Adipocyte (in vitro differentiated cells): ENCODE results near the gene ACAD11.

Experiments
- DNase-seq: peaks from one replicate; pipeline ENCODE4 v3.0.0-alpha.2; 2015; ENCODE audit warnings: low read depth
- H3K27me3 ChIP-seq: replicated peaks from 2 replicates; pipeline ENCODE4 v1.7.0; 2013; ENCODE audit warnings: mild to moderate bottlenecking, low read length, moderate library complexity; ENCODE audit not compliant: control insufficient read depth, insufficient read depth
- H3K36me3 ChIP-seq: 2 replicates; pipeline ENCODE4 v1.7.0; 2013; ENCODE audit warnings: low read length, mild to moderate bottlenecking, moderate library complexity; ENCODE audit not compliant: control insufficient read depth, insufficient read depth, severe bottlenecking
- H3K4me1 ChIP-seq: 2 replicates; pipeline ENCODE4 v1.7.0; 2013; ENCODE audit warnings: mild to moderate bottlenecking, low read length, moderate library complexity; ENCODE audit not compliant: control insufficient read depth, insufficient read depth
- H3K4me3 ChIP-seq: 2 replicates; pipeline ENCODE4 v1.7.0; 2013; ENCODE audit warnings: mild to moderate bottlenecking, low read length, moderate library complexity
- H3K9ac ChIP-seq: 2 replicates; pipeline ENCODE4 v1.7.0; 2013; ENCODE audit warnings: mild to moderate bottlenecking, low read length, moderate library complexity
- H3K9me3 ChIP-seq: 2 replicates; pipeline ENCODE4 v1.7.0; 2013; ENCODE audit warnings: mild to moderate bottlenecking, low read length, moderate library complexity; ENCODE audit not compliant: control insufficient read depth

ACAD11 gene, protein sequence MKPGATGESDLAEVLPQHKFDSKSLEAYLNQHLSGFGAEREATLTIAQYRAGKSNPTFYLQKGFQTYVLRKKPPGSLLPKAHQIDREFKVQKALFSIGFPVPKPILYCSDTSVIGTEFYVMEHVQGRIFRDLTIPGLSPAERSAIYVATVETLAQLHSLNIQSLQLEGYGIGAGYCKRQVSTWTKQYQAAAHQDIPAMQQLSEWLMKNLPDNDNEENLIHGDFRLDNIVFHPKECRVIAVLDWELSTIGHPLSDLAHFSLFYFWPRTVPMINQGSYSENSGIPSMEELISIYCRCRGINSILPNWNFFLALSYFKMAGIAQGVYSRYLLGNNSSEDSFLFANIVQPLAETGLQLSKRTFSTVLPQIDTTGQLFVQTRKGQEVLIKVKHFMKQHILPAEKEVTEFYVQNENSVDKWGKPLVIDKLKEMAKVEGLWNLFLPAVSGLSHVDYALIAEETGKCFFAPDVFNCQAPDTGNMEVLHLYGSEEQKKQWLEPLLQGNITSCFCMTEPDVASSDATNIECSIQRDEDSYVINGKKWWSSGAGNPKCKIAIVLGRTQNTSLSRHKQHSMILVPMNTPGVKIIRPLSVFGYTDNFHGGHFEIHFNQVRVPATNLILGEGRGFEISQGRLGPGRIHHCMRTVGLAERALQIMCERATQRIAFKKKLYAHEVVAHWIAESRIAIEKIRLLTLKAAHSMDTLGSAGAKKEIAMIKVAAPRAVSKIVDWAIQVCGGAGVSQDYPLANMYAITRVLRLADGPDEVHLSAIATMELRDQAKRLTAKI

GRCh38 chr3:132659365-132660051, at the start of gene ACAD11:
Gene ACAD11, minus strand, starts transcription at chr3:132659809. Its CDS starts 58 bp downstream, at chr3:132659751.
- H3K4me1 ChIP-seq = peaks cover 35% of the 10 kb centered on the region
- DNase-seq = peak; percentile 94
- H3K4me3 ChIP-seq = peak within 1 kb of the TSS; percentile 91
- H3K9ac ChIP-seq = peak within 1 kb of the TSS; percentile 91
- no peaks in the 10 kb centered on the region for H3K27me3 ChIP-seq
- peaks cover 6% of the 10 kb centered on the region for H3K36me3 ChIP-seq
- H3K9me3 ChIP-seq = no peaks in the 10 kb centered on the region

GRCh38 chr3:132703733-132704132, 44.1 kb upstream of the ACAD11 start:
- Histone ChIP-seq H3K4me3 (no peak overlapping the region), H3K4me1 (no peaks in the 10 kb centered on the region), H3K9me3 (no peaks in the 10 kb centered on the region), H3K9ac (no peak overlapping the region), H3K36me3 (peaks cover 91% of the 10 kb centered on the region), H3K27me3 (no peaks in the 10 kb centered on the region)
- DNase-seq = no peak

GRCh38 chr3:132695422-132695821, 35.8 kb upstream of the ACAD11 start:
- DNase-seq = no peak
- H3K4me3 ChIP-seq = no peak overlapping the region
- no peaks in the 10 kb centered on the region for H3K27me3 ChIP-seq
- H3K36me3 ChIP-seq = peaks cover 95% of the 10 kb centered on the region
- no peak overlapping the region for H3K9ac ChIP-seq
- H3K9me3 ChIP-seq = no peaks in the 10 kb centered on the region
- no peaks in the 10 kb centered on the region for H3K4me1 ChIP-seq

DNA sequence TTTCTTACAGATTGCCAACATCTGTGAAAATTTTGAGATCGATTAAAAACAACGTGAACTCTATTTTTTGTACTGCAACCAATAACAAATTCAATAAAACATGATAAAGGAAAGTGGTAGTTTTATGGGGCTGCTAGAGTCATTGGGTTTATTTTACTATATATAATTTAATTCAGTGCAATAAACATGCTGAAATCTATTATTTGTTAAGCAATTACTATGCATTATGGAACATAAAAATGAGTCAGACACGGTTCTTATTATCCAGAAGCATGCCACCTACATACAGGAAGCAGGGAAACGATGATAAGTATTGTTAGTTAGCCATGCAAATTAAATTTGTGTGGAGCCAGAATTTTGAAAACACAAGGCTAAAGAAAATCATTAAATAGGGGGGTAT, 35.4 kb upstream of the ACAD11 start:
- H3K36me3 ChIP-seq = peaks cover 95% of the 10 kb centered on the region
- H3K27me3 ChIP-seq = no peaks in the 10 kb centered on the region
- H3K9ac ChIP-seq = no peak overlapping the region
- H3K9me3 ChIP-seq = no peaks in the 10 kb centered on the region
- no peak overlapping the region for H3K4me3 ChIP-seq
- H3K4me1 ChIP-seq = no peaks in the 10 kb centered on the region
- no peak for DNase-seq

DNA sequence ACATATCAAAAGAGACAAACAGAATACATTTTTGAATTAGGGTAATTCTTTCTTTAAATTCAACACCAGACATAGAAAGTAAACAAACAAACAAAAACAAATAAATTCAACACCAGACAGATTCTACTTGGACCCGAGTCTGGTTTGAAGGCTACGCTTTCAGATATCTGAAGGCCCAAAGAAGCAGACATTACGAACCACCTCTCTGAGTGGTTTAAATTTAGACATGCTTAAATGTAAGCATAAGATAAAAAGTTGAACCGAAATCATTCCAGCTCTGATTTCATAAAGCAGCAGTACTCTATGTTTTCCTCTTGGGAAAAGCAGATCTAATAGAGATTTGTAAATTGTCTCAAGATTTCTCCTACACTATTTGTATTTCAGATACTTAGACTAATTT, 30.4 kb upstream of the ACAD11 start:
- H3K9ac ChIP-seq = no peak overlapping the region
- no peaks in the 10 kb centered on the region for H3K4me1 ChIP-seq
- H3K9me3 ChIP-seq = no peaks in the 10 kb centered on the region
- H3K4me3 ChIP-seq = no peak overlapping the region
- H3K27me3 ChIP-seq = no peaks in the 10 kb centered on the region
- peaks cover 94% of the 10 kb centered on the region for H3K36me3 ChIP-seq
- no peak for DNase-seq

GRCh38 chr3:132682201-132682600, 22.6 kb upstream of the ACAD11 start:
- Histone ChIP-seq H3K27me3 (no peaks in the 10 kb centered on the region), H3K4me1 (peaks cover 6% of the 10 kb centered on the region), H3K4me3 (no peak overlapping the region), H3K9ac (no peak overlapping the region), H3K36me3 (peaks cover 78% of the 10 kb centered on the region), H3K9me3 (no peaks in the 10 kb centered on the region)
- peak; percentile 50 for DNase-seq

- no peak overlapping the region for H3K4me3 ChIP-seq
- H3K36me3 ChIP-seq = peaks cover 80% of the 10 kb centered on the region
- no peak overlapping the region for H3K9ac ChIP-seq
- no peaks in the 10 kb centered on the region for H3K9me3 ChIP-seq
- H3K27me3 ChIP-seq = no peaks in the 10 kb centered on the region
- no peak for DNase-seq
- H3K4me1 ChIP-seq = peaks cover 6% of the 10 kb centered on the region
These were observed 21.8 kb upstream of the ACAD11 start for GRCh38 chr3:132681421-132681820.

GRCh38 chr3:132679911-132680310, 20.3 kb upstream of the ACAD11 start:
- H3K4me1 ChIP-seq = peaks cover 6% of the 10 kb centered on the region
- H3K36me3 ChIP-seq = peaks cover 83% of the 10 kb centered on the region
- H3K4me3 ChIP-seq = no peak overlapping the region
- no peak for DNase-seq
- H3K27me3 ChIP-seq = no peaks in the 10 kb centered on the region
- no peak overlapping the region for H3K9ac ChIP-seq
- H3K9me3 ChIP-seq = no peaks in the 10 kb centered on the region

DNA sequence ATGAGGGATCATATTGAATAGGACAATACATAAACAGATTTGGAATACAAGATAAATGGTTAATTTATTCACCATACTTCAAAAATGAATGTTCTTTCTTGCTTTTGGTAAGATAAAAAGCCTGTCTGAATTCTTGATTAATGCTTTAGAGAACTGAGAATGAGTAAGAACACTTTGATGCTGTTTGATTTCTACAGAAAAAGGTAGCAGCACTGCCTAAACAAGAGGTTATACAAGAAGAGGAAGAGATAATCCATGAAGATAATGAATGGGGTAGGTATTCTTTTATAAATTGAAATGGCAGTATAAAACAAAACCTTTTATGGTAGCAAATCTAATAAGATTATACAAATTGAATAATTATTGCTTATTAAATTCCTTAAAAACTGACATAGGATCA, 15.8 kb upstream of the ACAD11 start:
- no peak overlapping the region for H3K9ac ChIP-seq
- no peaks in the 10 kb centered on the region for H3K27me3 ChIP-seq
- peaks cover 6% of the 10 kb centered on the region for H3K4me1 ChIP-seq
- no peak for DNase-seq
- no peaks in the 10 kb centered on the region for H3K9me3 ChIP-seq
- peaks cover 91% of the 10 kb centered on the region for H3K36me3 ChIP-seq
- H3K4me3 ChIP-seq = no peak overlapping the region

GRCh38 chr3:132669256-132669777, 9.7 kb upstream of the ACAD11 start:
- Histone ChIP-seq H3K4me3 (no peak overlapping the region), H3K27me3 (no peaks in the 10 kb centered on the region), H3K4me1 (peaks cover 7% of the 10 kb centered on the region), H3K9me3 (no peaks in the 10 kb centered on the region), H3K9ac (no peak overlapping the region), H3K36me3 (peaks cover 68% of the 10 kb centered on the region)
- no peak for DNase-seq

- no peak overlapping the region for H3K4me3 ChIP-seq
- H3K36me3 ChIP-seq = peaks cover 34% of the 10 kb centered on the region
- no peaks in the 10 kb centered on the region for H3K27me3 ChIP-seq
- no peak for DNase-seq
- no peaks in the 10 kb centered on the region for H3K9me3 ChIP-seq
- H3K4me1 ChIP-seq = peaks cover 25% of the 10 kb centered on the region
- no peak overlapping the region for H3K9ac ChIP-seq
These were observed 5.7 kb upstream of the ACAD11 start for GRCh38 chr3:132665230-132665745.
